MCF 10A (cell line): Measurements from ENCODE around the gene CELSR1. TPM values are rescaled to one million over a fixed set of nuclear protein-coding genes. Genes with fewer than 3 reads are reported as not detected.

ENCODE experiments used
- BruUV-seq: library from RNA; stranded (reverse); fragments of 400-500 nt; replicated peaks from 2 replicates; lab custom pipeline; 2021; lab: Mats Ljungman, UMichigan
- CTCF ChIA-PET: fragments of 300-600 bp; sonication (Branson Sonifier 250); formaldehyde crosslinking; extraction: SDS; loops from one replicate; lab custom pipeline; 2021; ENCODE audit warnings: antibody characterized with exemption, inconsistent platforms; lab: Yijun Ruan, JAX
- POLR2A ChIA-PET: fragments of 300-600, 350-650 bp; sonication (Branson Sonifier 250); formaldehyde crosslinking; extraction: SDS; loops from one replicate; lab custom pipeline; 2020; ENCODE audit warnings: antibody characterized with exemption, inconsistent platforms; lab: Yijun Ruan, JAX
- DNase-seq: peaks from one replicate; pipeline ENCODE4 v3.0.0-alpha.2; 2018; ENCODE audit not compliant: unreplicated experiment
- H3K27ac Mint-ChIP-seq: one replicate; pipeline ENCODE4 v1.8.0; 2022; ENCODE audit warnings: mild to moderate bottlenecking, low read depth, mixed read lengths; ENCODE audit not compliant: unreplicated experiment
- H3K27me3 Mint-ChIP-seq: one replicate; pipeline ENCODE4 v1.8.0; 2022; ENCODE audit warnings: mixed read lengths; ENCODE audit not compliant: insufficient read depth, unreplicated experiment
- H3K36me3 Mint-ChIP-seq: one replicate; pipeline ENCODE4 v1.8.0; 2022; ENCODE audit warnings: mild to moderate bottlenecking, moderate library complexity, mixed read lengths; ENCODE audit not compliant: insufficient read depth, unreplicated experiment
- H3K4me1 Mint-ChIP-seq: one replicate; pipeline ENCODE4 v1.8.0; 2022; ENCODE audit warnings: mixed read lengths; ENCODE audit not compliant: insufficient read depth, unreplicated experiment
- H3K4me3 Mint-ChIP-seq: one replicate; pipeline ENCODE4 v1.8.0; 2022; ENCODE audit warnings: mild to moderate bottlenecking, moderate library complexity, mixed read lengths; ENCODE audit not compliant: unreplicated experiment
- H3K9me3 Mint-ChIP-seq: one replicate; pipeline ENCODE4 v1.8.0; 2022; ENCODE audit warnings: mixed read lengths; ENCODE audit not compliant: unreplicated experiment
- intact Hi-C: fragments of 100-400 bp; cut with micrococcal nuclease; formaldehyde crosslinking; loops from 2 replicates; pipeline ENCODE4 v1.14.1; 2022
- total RNA-seq: library from RNA; stranded (reverse); gene quantifications from 2 replicates; pipeline ENCODE4 v1.2.3, GENCODE V29; 2022
- TF ChIP-seq, protein P1 (sequence below): fragments of 200-600 bp; IDR thresholded peaks from one replicate; pipeline ENCODE4 v1.8.0; 2022; ENCODE audit warnings: antibody characterized with exemption, mild to moderate bottlenecking; ENCODE audit not compliant: unreplicated experiment

The CELSR1 gene
- total RNA-seq, 1 experiment from 2014 or later, result 49.1 TPM

DNA sequence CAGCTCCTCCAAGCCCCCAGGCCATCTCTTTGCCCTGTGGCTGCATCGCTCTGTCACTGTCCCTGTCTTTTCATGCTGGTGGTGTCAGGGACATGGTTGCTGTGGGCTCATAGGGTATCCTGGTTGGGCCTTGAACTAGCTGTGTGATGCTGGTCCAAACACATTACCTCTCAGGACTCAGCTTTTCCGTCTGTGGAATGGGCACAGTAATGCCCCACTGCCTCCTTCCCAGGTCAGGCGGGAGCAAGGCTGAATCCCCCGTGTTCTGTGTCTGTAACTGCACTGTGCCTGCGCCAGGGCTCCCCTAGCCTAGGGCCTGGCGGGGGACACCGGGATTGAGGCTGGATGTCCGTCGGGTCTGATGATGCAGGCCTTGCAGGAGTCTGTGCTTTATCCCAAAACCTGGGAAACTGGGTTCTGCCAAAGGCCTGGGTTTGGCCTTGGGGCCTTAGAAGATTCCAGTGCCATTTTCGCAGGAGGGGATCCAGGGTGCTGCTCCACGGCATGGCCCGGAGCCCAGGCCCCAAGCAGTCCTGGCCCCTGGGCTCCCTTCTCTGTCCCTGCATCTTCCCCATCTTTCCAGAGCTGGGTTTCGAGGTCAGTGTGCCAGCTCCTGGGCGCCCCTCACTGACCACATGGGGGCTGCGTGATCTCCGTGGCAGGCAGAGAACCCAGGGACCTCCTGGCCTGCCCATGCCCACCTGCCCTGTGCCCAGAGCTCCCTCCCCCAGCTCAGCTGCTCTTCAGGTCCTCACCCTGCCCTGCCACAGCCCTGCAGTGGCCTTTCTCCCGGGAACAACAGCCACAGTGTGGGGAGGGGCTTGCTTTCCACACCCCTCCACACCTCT is 32.7 kb upstream of the CELSR1 start:
- H3K4me1 Mint-ChIP-seq, result peaks cover 3% of the 10 kb centered on the region
- H3K9me3 Mint-ChIP-seq, result peaks cover 10% of the 10 kb centered on the region
- no TSS peak for BruUV-seq
- intact Hi-C loops, result loop anchor here (10.0 kb wide), 1 partner anchor 165 kb away; the partner anchor contains the start of gene CERK
- H3K4me3 Mint-ChIP-seq, result no peak overlapping the region
- no peaks in the 10 kb centered on the region for H3K36me3 Mint-ChIP-seq
- no peaks in the 10 kb centered on the region for H3K27me3 Mint-ChIP-seq
- CTCF ChIA-PET, result interaction anchor here (0.9 kb wide), 1 partner anchor 233 kb away, joined by 3 read pairs; no protein-coding TSS in a partner anchor
- POLR2A ChIA-PET, result interaction anchor here (1.6 kb wide), 1 partner anchor 12 kb away, joined by 7 read pairs; no protein-coding TSS in a partner anchor
- DNase-seq, result no peak
- H3K27ac Mint-ChIP-seq, result no peak overlapping the region
- TF ChIP-seq, protein P1, sequence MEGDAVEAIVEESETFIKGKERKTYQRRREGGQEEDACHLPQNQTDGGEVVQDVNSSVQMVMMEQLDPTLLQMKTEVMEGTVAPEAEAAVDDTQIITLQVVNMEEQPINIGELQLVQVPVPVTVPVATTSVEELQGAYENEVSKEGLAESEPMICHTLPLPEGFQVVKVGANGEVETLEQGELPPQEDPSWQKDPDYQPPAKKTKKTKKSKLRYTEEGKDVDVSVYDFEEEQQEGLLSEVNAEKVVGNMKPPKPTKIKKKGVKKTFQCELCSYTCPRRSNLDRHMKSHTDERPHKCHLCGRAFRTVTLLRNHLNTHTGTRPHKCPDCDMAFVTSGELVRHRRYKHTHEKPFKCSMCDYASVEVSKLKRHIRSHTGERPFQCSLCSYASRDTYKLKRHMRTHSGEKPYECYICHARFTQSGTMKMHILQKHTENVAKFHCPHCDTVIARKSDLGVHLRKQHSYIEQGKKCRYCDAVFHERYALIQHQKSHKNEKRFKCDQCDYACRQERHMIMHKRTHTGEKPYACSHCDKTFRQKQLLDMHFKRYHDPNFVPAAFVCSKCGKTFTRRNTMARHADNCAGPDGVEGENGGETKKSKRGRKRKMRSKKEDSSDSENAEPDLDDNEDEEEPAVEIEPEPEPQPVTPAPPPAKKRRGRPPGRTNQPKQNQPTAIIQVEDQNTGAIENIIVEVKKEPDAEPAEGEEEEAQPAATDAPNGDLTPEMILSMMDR, result no peak

DNA sequence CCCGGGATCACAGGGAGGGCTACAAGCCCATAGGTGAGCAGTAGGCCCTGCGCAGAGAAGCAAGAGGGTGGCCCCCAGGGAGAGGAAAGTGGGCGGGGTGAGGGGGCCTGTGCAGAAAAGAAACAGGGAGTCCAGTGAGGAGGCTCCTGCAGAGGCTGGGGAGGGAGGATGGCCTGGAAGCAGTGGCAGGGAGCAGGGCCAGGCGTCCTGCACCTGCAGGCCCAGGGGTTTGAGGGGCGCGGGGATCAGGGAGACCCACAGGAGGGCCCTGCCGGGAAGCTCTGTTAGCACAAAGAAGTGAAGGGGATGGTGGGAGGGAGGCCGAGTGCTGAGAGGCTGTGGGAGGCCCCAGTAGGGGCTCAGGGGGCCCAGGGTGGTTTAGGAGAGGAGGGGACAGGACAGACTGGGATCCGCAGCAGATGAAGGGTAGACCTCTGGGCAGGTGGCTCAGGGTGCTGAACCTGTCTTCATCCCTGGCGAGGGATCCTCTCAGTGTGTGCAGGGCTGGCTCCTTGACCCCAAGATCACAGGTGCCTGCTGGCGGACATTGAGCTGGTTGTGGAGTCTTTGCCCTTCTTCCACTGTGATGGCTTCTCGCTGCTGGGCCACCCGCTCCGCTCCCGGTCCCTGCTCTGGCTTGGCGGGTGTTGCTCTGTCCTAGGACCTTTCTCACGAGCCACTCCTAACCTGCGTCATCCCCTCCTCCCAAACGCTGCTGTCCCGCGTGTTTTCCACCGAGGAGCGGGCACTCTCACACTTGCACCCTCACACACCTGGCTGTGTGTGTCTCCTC is 31.8 kb upstream of the CELSR1 start:
- intact Hi-C loops, result loop anchor here (10.0 kb wide), 1 partner anchor 166 kb away; the partner anchor contains the start of gene CERK
- no peak for DNase-seq
- ChIA-PET POLR2A (interaction anchor here (1.6 kb wide), 1 partner anchor 11 kb away, joined by 7 read pairs; no protein-coding TSS in a partner anchor), CTCF (no interaction called here)
- no TSS peak for BruUV-seq
- peaks cover 2% of the 10 kb centered on the region for H3K4me1 Mint-ChIP-seq
- H3K9me3 Mint-ChIP-seq, result peaks cover 10% of the 10 kb centered on the region
- no peak overlapping the region for H3K27ac Mint-ChIP-seq
- no peaks in the 10 kb centered on the region for H3K27me3 Mint-ChIP-seq
- no peak overlapping the region for H3K4me3 Mint-ChIP-seq
- TF ChIP-seq, protein P1, result no peak
- no peaks in the 10 kb centered on the region for H3K36me3 Mint-ChIP-seq

DNA sequence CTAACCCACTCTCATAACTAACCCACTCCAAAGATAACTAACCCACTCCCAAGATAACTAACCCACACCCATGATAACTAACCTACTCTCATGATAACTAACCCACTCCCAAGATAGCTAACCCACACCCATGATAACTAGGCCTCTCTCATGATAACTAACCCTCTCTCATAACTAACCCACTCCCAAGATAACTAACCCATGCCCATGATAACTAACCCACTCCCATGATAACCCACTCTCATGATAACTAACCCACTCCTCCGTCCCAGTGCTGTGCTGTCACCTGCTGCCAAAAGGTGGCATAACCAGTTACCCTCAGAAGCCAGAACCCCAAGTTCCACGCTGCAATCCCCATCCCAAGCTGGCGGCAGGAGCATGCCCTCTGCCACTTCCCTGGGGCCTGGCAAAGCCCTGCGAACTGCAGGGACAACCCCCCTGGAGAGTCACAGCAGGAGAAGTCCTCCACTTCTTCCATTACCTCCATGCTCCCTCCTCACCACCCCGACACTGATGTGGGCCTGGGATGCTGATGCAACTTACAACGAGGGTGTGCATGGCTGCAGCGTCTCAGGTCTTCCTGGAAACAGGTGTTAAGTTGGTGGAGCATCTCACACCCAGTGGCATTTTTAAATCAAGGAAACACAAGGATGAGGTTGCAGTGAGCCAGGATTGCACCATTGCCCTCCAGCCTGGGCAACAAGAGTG is 30.8 kb upstream of the CELSR1 start:
- Mint-ChIP-seq H3K27ac (no peak overlapping the region), H3K4me3 (no peak overlapping the region), H3K27me3 (no peaks in the 10 kb centered on the region), H3K9me3 (peaks cover 10% of the 10 kb centered on the region), H3K36me3 (no peaks in the 10 kb centered on the region), H3K4me1 (peaks cover 12% of the 10 kb centered on the region)
- intact Hi-C loops, result loop anchor here (10.0 kb wide), 1 partner anchor 167 kb away; the partner anchor contains the start of gene CERK
- ChIA-PET POLR2A (no interaction called here), CTCF (no interaction called here)
- no TSS peak for BruUV-seq
- no peak for DNase-seq
- TF ChIP-seq, protein P1, result no peak
